ENCODE data around the gene ESPNL. TPM values are rescaled to one million over a fixed set of nuclear protein-coding genes. Genes with fewer than 3 reads are reported as not detected.

ESPNL gene
- total and polyA plus RNA-seq, 9 donors: 0.11 to 12.9 (median 0.61) TPM

- 66 to 100% (median 90%) methylated on average over 2 of the region's 2 CpGs for WGBS, 3 donors
Measured at GRCh38 chr2:238126338-238126737, 26.2 kb downstream of the ESPNL start.

DNA sequence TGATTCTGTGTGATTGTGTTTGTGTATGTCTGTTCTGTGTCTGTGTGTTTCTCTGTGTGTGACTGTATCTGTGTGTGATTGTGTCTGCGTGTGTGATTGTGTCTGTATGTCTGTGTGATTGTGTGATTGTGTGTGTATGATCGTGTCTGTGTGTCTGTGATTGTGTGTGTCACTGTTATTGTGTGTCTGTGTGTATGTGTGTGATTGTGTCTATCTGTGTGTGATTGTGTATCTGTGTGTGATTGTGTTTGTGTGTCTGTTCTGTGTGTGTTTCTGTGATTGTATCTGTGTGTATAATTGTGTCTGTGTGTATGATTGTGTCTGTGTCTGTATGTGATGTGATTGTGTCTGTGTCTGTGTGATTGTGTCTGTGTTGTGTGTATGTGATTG lies 26.6 kb downstream of the ESPNL start:
- no peak for TF ChIP-seq EP300 (IDR thresholded peaks at IDR 0.05)
- Histone ChIP-seq H3K4me1 (ENCODE audit: insufficient read depth) (peaks cover 6% of the 10 kb centered on the region), H3K27ac (no peak overlapping the region), H3K36me3 (no peaks in the 10 kb centered on the region), H3K4me3 (no peak overlapping the region), H3K27me3 (no peaks in the 10 kb centered on the region), H3K9me3 (no peaks in the 10 kb centered on the region)
- 80 to 87% (median 81%) methylated on average over 2 of the region's 2 CpGs for WGBS, 3 donors
- intact Hi-C loops (cut with DNase I): no loop called here
- DNase-seq: no peak

More at GRCh38 chr2:238126338-238126737, 26.2 kb downstream of the ESPNL start:
- H3K4me3 ChIP-seq: no peak overlapping the region
- intact Hi-C loops (cut with DNase I): no loop called here
- no peak for DNase-seq
- no peak overlapping the region for H3K27ac ChIP-seq
- H3K27me3 ChIP-seq: no peaks in the 10 kb centered on the region
- peaks cover 6% of the 10 kb centered on the region for H3K4me1 ChIP-seq (ENCODE audit: insufficient read depth)
- no peaks in the 10 kb centered on the region for H3K36me3 ChIP-seq
- no peaks in the 10 kb centered on the region for H3K9me3 ChIP-seq
- TF ChIP-seq EP300 (IDR thresholded peaks at IDR 0.05) (no peak), CTCF (IDR thresholded peaks at IDR 0.05) (no peak), POLR2A (IDR thresholded peaks at IDR 0.05) (no peak)

DNA sequence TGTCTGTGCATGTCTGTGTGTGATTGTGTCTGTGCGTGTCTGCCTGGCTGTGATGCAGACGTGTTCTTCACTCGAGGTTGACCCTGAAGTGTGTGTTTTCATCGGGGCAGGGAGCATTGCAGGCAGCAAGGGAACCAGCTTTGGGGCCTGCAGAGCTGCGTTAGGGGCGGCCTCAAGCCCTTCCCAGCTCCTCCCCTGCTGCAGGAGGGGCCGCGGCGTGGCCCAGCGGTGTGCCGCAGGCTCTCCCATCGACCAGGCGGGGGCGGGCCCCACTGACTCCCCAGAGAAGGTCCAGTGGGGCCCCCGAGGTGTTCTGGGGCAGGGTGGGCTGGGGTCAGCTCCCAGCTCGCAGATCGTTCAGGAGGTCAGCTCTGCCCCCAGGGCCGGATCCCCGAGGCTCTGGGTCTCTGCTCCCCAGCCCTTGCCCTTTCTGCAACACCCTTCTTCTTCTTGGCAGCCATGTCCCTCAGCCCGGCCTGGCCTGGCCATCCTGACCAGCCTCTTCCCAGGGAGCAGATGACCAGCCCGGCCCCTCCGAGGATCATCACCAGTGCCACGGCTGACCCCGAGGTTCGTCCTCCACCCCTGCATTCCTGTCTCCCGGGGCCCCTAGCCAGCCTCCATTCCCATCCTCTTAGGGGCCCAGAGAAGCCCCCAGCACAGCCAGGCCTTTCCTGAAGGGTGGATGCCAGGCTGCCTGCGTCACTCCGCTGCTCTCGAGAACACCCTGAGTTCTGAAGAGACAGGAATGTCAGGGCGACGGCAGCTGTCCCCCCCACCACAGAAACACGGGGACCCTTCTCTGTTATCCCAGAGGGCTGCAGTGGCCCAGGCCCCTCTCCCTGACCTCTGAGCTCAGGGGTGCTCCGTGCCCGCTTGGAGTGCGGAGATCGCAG lies 27.3 kb downstream of the ESPNL start:
- 28 to 31% (median 28%) methylated on average over 35 to 36 of the region's 36 CpGs for WGBS, 3 donors
- H3K9me3 ChIP-seq: no peaks in the 10 kb centered on the region
- no peaks in the 10 kb centered on the region for H3K27me3 ChIP-seq
- TF ChIP-seq CTCF (IDR thresholded peaks at IDR 0.05) (no peak), EP300 (IDR thresholded peaks at IDR 0.05) (no peak), POLR2A (IDR thresholded peaks at IDR 0.05) (no peak)
- peak in 4 of 5 donors; percentile 48 to 81 (median 54) for DNase-seq
- H3K27ac ChIP-seq: no peak overlapping the region
- no peak overlapping the region for H3K4me3 ChIP-seq
- H3K4me1 ChIP-seq (ENCODE audit: insufficient read depth): peaks cover 6% of the 10 kb centered on the region
- intact Hi-C loops (cut with DNase I): no loop called here
- H3K36me3 ChIP-seq: no peaks in the 10 kb centered on the region

- intact Hi-C loops (cut with DNase I): no loop called here
Measured at GRCh38 chr2:238128061-238128440, 27.9 kb downstream of the ESPNL start.

More at GRCh38 chr2:238128061-238128440, 27.9 kb downstream of the ESPNL start:
- no peak overlapping the region for H3K27ac ChIP-seq
- TF ChIP-seq EP300 (IDR thresholded peaks at IDR 0.05): no peak
- no peak for TF ChIP-seq CTCF (IDR thresholded peaks at IDR 0.05)
- no peak for TF ChIP-seq POLR2A (IDR thresholded peaks at IDR 0.05)
- H3K27me3 ChIP-seq: no peaks in the 10 kb centered on the region
- H3K4me3 ChIP-seq: no peak overlapping the region
- no peak for DNase-seq
- 90 to 93% (median 91%) methylated on average over 22 of the region's 22 CpGs for WGBS, 3 donors
- no peaks in the 10 kb centered on the region for H3K36me3 ChIP-seq
- H3K4me1 ChIP-seq (ENCODE audit: insufficient read depth): peaks cover 6% of the 10 kb centered on the region
- H3K9me3 ChIP-seq: no peaks in the 10 kb centered on the region
